ENCODE data around the gene MCUR1.
"Not testable (repeated sequence)": the region's sequence is repeated elsewhere in the genome, so short reads cannot be mapped to it uniquely, and the experiment has no call there.

Gene MCUR1

GRCh38 chr6:13814176-13814937 lies at the start of gene MCUR1:
TSS of gene MCUR1 (minus strand) at chr6:13814557. CDS start at chr6:13814429, 128 bp downstream.
- H3K36me3 ChIP-seq (ENCODE audit: control insufficient read depth, insufficient read depth, low read length, severe bottlenecking): no peaks in the 10 kb centered on the region
- no peaks in the 10 kb centered on the region for H3K27me3 ChIP-seq (replicated peaks; ENCODE audit: control insufficient read depth, insufficient read depth, low read length)
- peak within 1 kb of the TSS; percentile 91 for H3K9ac ChIP-seq (ENCODE audit: low read length)
- peak; percentile 96 for DNase-seq (ENCODE audit: low read depth)
- peaks cover 30% of the 10 kb centered on the region for H3K4me1 ChIP-seq (ENCODE audit: control insufficient read depth, insufficient read depth, low read length)
- H3K4me3 ChIP-seq (ENCODE audit: low read length): peak within 1 kb of the TSS; percentile 87
- H3K9me3 ChIP-seq (ENCODE audit: control insufficient read depth, low read length): no peaks in the 10 kb centered on the region

- peaks cover 3% of the 10 kb centered on the region for H3K4me1 ChIP-seq (ENCODE audit: control insufficient read depth, insufficient read depth, low read length)
- no peaks in the 10 kb centered on the region for H3K36me3 ChIP-seq (ENCODE audit: control insufficient read depth, insufficient read depth, low read length, severe bottlenecking)
- no peak overlapping the region for H3K4me3 ChIP-seq (ENCODE audit: low read length)
- H3K9me3 ChIP-seq (ENCODE audit: control insufficient read depth, low read length): no peaks in the 10 kb centered on the region
- peaks cover 4% of the 10 kb centered on the region for H3K27me3 ChIP-seq (replicated peaks; ENCODE audit: control insufficient read depth, insufficient read depth, low read length)
- H3K9ac ChIP-seq (ENCODE audit: low read length): no peak overlapping the region
- DNase-seq (ENCODE audit: low read depth): no peak
Measured at GRCh38 chr6:13863699-13864155, 49.4 kb upstream of the MCUR1 start.

GRCh38 chr6:13860556-13861185 lies 46.3 kb upstream of the MCUR1 start:
- not testable (repeated sequence) for DNase-seq (ENCODE audit: low read depth); H3K9me3 ChIP-seq (ENCODE audit: control insufficient read depth, low read length); H3K4me1 ChIP-seq (ENCODE audit: control insufficient read depth, insufficient read depth, low read length); H3K36me3 ChIP-seq (ENCODE audit: control insufficient read depth, insufficient read depth, low read length, severe bottlenecking); H3K27me3 ChIP-seq (replicated peaks; ENCODE audit: control insufficient read depth, insufficient read depth, low read length); H3K9ac ChIP-seq (ENCODE audit: low read length); H3K4me3 ChIP-seq (ENCODE audit: low read length)

- Histone ChIP-seq H3K4me1 (ENCODE audit: control insufficient read depth, insufficient read depth, low read length) (peaks cover 3% of the 10 kb centered on the region), H3K9me3 (ENCODE audit: control insufficient read depth, low read length) (no peaks in the 10 kb centered on the region), H3K9ac (ENCODE audit: low read length) (peak overlapping the region; percentile 29), H3K4me3 (ENCODE audit: low read length) (peak overlapping the region; percentile 71), H3K27me3 (replicated peaks; ENCODE audit: control insufficient read depth, insufficient read depth, low read length) (peaks cover 4% of the 10 kb centered on the region), H3K36me3 (ENCODE audit: control insufficient read depth, insufficient read depth, low read length, severe bottlenecking) (no peaks in the 10 kb centered on the region)
- no peak for DNase-seq (ENCODE audit: low read depth)
Measured at GRCh38 chr6:13859871-13860555, 45.7 kb upstream of the MCUR1 start.

GRCh38 chr6:13854716-13855250 lies 40.4 kb upstream of the MCUR1 start:
- no peak overlapping the region for H3K9ac ChIP-seq (ENCODE audit: low read length)
- no peak for DNase-seq (ENCODE audit: low read depth)
- no peaks in the 10 kb centered on the region for H3K9me3 ChIP-seq (ENCODE audit: control insufficient read depth, low read length)
- H3K4me1 ChIP-seq (ENCODE audit: control insufficient read depth, insufficient read depth, low read length): peaks cover 2% of the 10 kb centered on the region
- no peaks in the 10 kb centered on the region for H3K36me3 ChIP-seq (ENCODE audit: control insufficient read depth, insufficient read depth, low read length, severe bottlenecking)
- H3K4me3 ChIP-seq (ENCODE audit: low read length): no peak overlapping the region
- H3K27me3 ChIP-seq (replicated peaks; ENCODE audit: control insufficient read depth, insufficient read depth, low read length): peaks cover 24% of the 10 kb centered on the region

- Histone ChIP-seq H3K36me3 (ENCODE audit: control insufficient read depth, insufficient read depth, low read length, severe bottlenecking) (no peaks in the 10 kb centered on the region), H3K27me3 (replicated peaks; ENCODE audit: control insufficient read depth, insufficient read depth, low read length) (peaks cover 19% of the 10 kb centered on the region), H3K9ac (ENCODE audit: low read length) (no peak overlapping the region), H3K4me1 (ENCODE audit: control insufficient read depth, insufficient read depth, low read length) (peaks cover 2% of the 10 kb centered on the region), H3K9me3 (ENCODE audit: control insufficient read depth, low read length) (no peaks in the 10 kb centered on the region), H3K4me3 (ENCODE audit: low read length) (no peak overlapping the region)
- DNase-seq (ENCODE audit: low read depth): no peak
Measured at GRCh38 chr6:13853871-13854270, 39.5 kb upstream of the MCUR1 start.

- Histone ChIP-seq H3K9me3 (ENCODE audit: control insufficient read depth, low read length) (no peaks in the 10 kb centered on the region), H3K9ac (ENCODE audit: low read length) (no peak overlapping the region), H3K4me1 (ENCODE audit: control insufficient read depth, insufficient read depth, low read length) (peaks cover 8% of the 10 kb centered on the region), H3K36me3 (ENCODE audit: control insufficient read depth, insufficient read depth, low read length, severe bottlenecking) (no peaks in the 10 kb centered on the region), H3K4me3 (ENCODE audit: low read length) (no peak overlapping the region), H3K27me3 (replicated peaks; ENCODE audit: control insufficient read depth, insufficient read depth, low read length) (peaks cover 19% of the 10 kb centered on the region)
- DNase-seq (ENCODE audit: low read depth): no peak
Measured at GRCh38 chr6:13851803-13852202, 37.4 kb upstream of the MCUR1 start.

GRCh38 chr6:13851330-13851729 lies 37.0 kb upstream of the MCUR1 start:
- no peaks in the 10 kb centered on the region for H3K36me3 ChIP-seq (ENCODE audit: control insufficient read depth, insufficient read depth, low read length, severe bottlenecking)
- no peak for DNase-seq (ENCODE audit: low read depth)
- no peak overlapping the region for H3K9ac ChIP-seq (ENCODE audit: low read length)
- no peak overlapping the region for H3K4me3 ChIP-seq (ENCODE audit: low read length)
- no peaks in the 10 kb centered on the region for H3K9me3 ChIP-seq (ENCODE audit: control insufficient read depth, low read length)
- peaks cover 8% of the 10 kb centered on the region for H3K4me1 ChIP-seq (ENCODE audit: control insufficient read depth, insufficient read depth, low read length)
- peaks cover 19% of the 10 kb centered on the region for H3K27me3 ChIP-seq (replicated peaks; ENCODE audit: control insufficient read depth, insufficient read depth, low read length)

GRCh38 chr6:13850690-13851089 lies 36.3 kb upstream of the MCUR1 start:
- not testable (repeated sequence) for H3K9ac ChIP-seq (ENCODE audit: low read length); H3K36me3 ChIP-seq (ENCODE audit: control insufficient read depth, insufficient read depth, low read length, severe bottlenecking); H3K4me1 ChIP-seq (ENCODE audit: control insufficient read depth, insufficient read depth, low read length); DNase-seq (ENCODE audit: low read depth); H3K4me3 ChIP-seq (ENCODE audit: low read length); H3K9me3 ChIP-seq (ENCODE audit: control insufficient read depth, low read length)
- peaks cover 19% of the 10 kb centered on the region for H3K27me3 ChIP-seq (replicated peaks; ENCODE audit: control insufficient read depth, insufficient read depth, low read length)

- peak overlapping the region; percentile 19 for H3K9ac ChIP-seq (ENCODE audit: low read length)
- H3K4me3 ChIP-seq (ENCODE audit: low read length): peak overlapping the region; percentile 53
- H3K36me3 ChIP-seq (ENCODE audit: control insufficient read depth, insufficient read depth, low read length, severe bottlenecking): no peaks in the 10 kb centered on the region
- H3K27me3 ChIP-seq (replicated peaks; ENCODE audit: control insufficient read depth, insufficient read depth, low read length): peaks cover 19% of the 10 kb centered on the region
- no peaks in the 10 kb centered on the region for H3K9me3 ChIP-seq (ENCODE audit: control insufficient read depth, low read length)
- DNase-seq (ENCODE audit: low read depth): peak; percentile 30
- H3K4me1 ChIP-seq (ENCODE audit: control insufficient read depth, insufficient read depth, low read length): peaks cover 8% of the 10 kb centered on the region
Measured at GRCh38 chr6:13848522-13849150, 34.3 kb upstream of the MCUR1 start.

All from adipocyte (in vitro differentiated cells).